Vagina (tissue), 2 donors: ENCODE results near the gene MAX. TPM values are rescaled to one million over a fixed set of nuclear protein-coding genes. Genes with fewer than 3 reads are reported as not detected.
A peak's percentile ranks its signal among the peaks of the same experiment; 100 is the strongest.

Experiments used
- DNase-seq, 2 donors: peaks; one replicate each; pipeline ENCODE4 v3.0.0-alpha.2; 2017; ENCODE audit errors: extremely low spot score in 2 of 2
- H3K27ac ChIP-seq: fragments of 200-600 bp; sonication (generic); one replicate; pipeline ENCODE4 v1.5.1; 2019
- H3K27me3 ChIP-seq: fragments of 200-600 bp; sonication (generic); one replicate; pipeline ENCODE4 v1.5.1; 2019
- H3K36me3 ChIP-seq, 2 donors: fragments of 200-600 bp; sonication (generic); one replicate each; pipeline ENCODE4 v1.5.1; 2017 to 2019
- H3K4me1 ChIP-seq: fragments of 200-600 bp; sonication (generic); one replicate; pipeline ENCODE4 v1.5.1; 2019
- H3K4me3 ChIP-seq, 2 donors: fragments of 200-600 bp; sonication (generic); 1 replicate in 1 of 2; 2 replicates in 1 of 2; pipeline ENCODE4 v1.5.1; 2016 to 2019
- H3K9me3 ChIP-seq: fragments of 200-600 bp; sonication (generic); one replicate; pipeline ENCODE4 v1.5.1; 2019
- POLR2A ChIP-seq, 2 donors: fragments of 450-650 bp; IDR thresholded peaks; one replicate each; pipeline ENCODE4 v1.6.1; 2017; ENCODE audit warnings: antibody characterized with exemption in 2 of 2, mild to moderate bottlenecking in 2 of 2, moderate library complexity in 2 of 2
- POLR2AphosphoS5 ChIP-seq, 2 donors: sonication (generic); formaldehyde crosslinking; IDR thresholded peaks; one replicate each; pipeline ENCODE4 v1.9.0; 2017; ENCODE audit warnings: antibody characterized with exemption in 2 of 2, mild to moderate bottlenecking in 2 of 2, low read depth in 1 of 2; ENCODE audit not compliant: insufficient read depth in 1 of 2
- intact Hi-C: fragments of 100-400 bp; cut with DNase I; formaldehyde crosslinking; loops from one replicate; pipeline ENCODE4 v1.15.1; 2023
- total RNA-seq: library from RNA; depleted of rRNA; stranded (reverse); fragments of >200 nt; gene quantifications from one replicate; pipeline ENCODE4 v1.2.3, GENCODE V29; 2016
- TF ChIP-seq, protein P1 (sequence below), 3 experiments: fragments of 450-650 bp in 2 of 3; fragments of 200-600 bp in 1 of 3; sonication (generic) in 1 of 3; IDR thresholded peaks; one replicate each; pipeline ENCODE4 v1.5.1; 2017 to 2019; ENCODE audit warnings: antibody characterized with exemption in 3 of 3, mild to moderate bottlenecking in 2 of 3, moderate library complexity in 2 of 3

MAX gene, protein sequence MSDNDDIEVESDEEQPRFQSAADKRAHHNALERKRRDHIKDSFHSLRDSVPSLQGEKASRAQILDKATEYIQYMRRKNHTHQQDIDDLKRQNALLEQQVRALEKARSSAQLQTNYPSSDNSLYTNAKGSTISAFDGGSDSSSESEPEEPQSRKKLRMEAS
- total RNA-seq, result 71.7 TPM

DNA sequence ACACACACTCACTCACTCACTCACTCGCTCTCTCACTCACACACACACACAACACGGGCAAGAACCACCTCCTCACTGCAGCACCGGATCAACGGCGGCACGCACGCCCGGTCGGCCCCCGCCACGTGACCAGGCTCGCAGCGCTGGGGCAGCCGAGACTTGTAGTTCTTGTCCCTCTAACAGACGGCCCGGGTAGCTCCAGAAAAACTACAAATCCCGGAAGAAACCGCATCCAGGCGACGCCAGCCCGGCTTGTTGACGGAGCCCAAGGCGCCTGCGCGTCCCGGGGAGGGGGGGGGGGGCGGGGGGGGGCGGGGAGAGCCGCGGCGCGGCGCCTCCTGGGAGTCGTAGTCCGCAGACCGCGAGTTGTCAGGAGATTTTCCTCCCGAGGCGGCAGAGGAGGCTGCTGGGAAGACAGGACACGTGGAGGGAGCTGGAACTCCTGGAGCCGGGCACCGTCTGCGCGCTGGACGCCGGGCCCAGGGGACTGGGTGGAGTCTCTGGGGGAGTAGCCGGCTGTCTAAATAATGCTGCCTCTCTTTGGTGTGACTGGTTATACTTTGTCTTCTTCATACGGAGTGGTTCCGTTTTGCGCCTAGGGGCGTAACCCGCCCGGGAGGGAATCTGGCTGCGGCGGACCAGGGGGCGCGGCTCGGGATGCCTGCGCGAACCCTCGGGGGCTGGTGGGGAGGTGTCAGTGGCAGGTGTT, at the start of gene MAX:
Gene MAX, minus strand, starts transcription at position 77 of the 709 bp plus-strand sequence. CDS start 178 bp downstream, outside the sequence.
- Histone ChIP-seq H3K27ac (peak within 1 kb of the TSS; percentile 92), H3K4me3 (peak within 1 kb of the TSS; percentile 76 to 85), H3K27me3 (no peaks in the 10 kb centered on the region), H3K36me3 (no peaks in the 10 kb centered on the region), H3K4me1 (peaks cover 45% of the 10 kb centered on the region), H3K9me3 (no peaks in the 10 kb centered on the region)
- intact Hi-C loops, result loop anchor here (10.0 kb wide), 1 partner anchor 52 kb away; no protein-coding TSS in a partner anchor
- TF ChIP-seq POLR2AphosphoS5 (IDR thresholded peaks at IDR 0.05; ENCODE audit: insufficient read depth in 1 of 2, low read depth in 1 of 2), result peak; percentile 73 to 79
- TF ChIP-seq, protein P1, sequence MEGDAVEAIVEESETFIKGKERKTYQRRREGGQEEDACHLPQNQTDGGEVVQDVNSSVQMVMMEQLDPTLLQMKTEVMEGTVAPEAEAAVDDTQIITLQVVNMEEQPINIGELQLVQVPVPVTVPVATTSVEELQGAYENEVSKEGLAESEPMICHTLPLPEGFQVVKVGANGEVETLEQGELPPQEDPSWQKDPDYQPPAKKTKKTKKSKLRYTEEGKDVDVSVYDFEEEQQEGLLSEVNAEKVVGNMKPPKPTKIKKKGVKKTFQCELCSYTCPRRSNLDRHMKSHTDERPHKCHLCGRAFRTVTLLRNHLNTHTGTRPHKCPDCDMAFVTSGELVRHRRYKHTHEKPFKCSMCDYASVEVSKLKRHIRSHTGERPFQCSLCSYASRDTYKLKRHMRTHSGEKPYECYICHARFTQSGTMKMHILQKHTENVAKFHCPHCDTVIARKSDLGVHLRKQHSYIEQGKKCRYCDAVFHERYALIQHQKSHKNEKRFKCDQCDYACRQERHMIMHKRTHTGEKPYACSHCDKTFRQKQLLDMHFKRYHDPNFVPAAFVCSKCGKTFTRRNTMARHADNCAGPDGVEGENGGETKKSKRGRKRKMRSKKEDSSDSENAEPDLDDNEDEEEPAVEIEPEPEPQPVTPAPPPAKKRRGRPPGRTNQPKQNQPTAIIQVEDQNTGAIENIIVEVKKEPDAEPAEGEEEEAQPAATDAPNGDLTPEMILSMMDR (IDR thresholded peaks at IDR 0.05), result no peak
- TF ChIP-seq POLR2A (IDR thresholded peaks at IDR 0.05), result peak in 1 of 2 donors; percentile 86
- peak; percentile 100 for DNase-seq

GRCh38 chr14:65151609-65151956, 49.3 kb upstream of the MAX start:
- no peak for DNase-seq
- H3K4me1 ChIP-seq, result peaks cover 11% of the 10 kb centered on the region
- intact Hi-C loops, result loop anchor here (10.0 kb wide), 2 partner anchors 47 to 803 kb away; partner anchors contain the start of gene MAX
- H3K36me3 ChIP-seq, result no peaks in the 10 kb centered on the region
- TF ChIP-seq POLR2AphosphoS5 (IDR thresholded peaks at IDR 0.05; ENCODE audit: insufficient read depth in 1 of 2, low read depth in 1 of 2) (peak in 1 of 2 donors; percentile 14), POLR2A (IDR thresholded peaks at IDR 0.05) (no peak)
- TF ChIP-seq, protein P1 (IDR thresholded peaks at IDR 0.05), result no peak
- no peak overlapping the region for H3K27ac ChIP-seq
- H3K9me3 ChIP-seq, result no peaks in the 10 kb centered on the region
- H3K27me3 ChIP-seq, result no peaks in the 10 kb centered on the region
- H3K4me3 ChIP-seq, result no peak overlapping the region

DNA sequence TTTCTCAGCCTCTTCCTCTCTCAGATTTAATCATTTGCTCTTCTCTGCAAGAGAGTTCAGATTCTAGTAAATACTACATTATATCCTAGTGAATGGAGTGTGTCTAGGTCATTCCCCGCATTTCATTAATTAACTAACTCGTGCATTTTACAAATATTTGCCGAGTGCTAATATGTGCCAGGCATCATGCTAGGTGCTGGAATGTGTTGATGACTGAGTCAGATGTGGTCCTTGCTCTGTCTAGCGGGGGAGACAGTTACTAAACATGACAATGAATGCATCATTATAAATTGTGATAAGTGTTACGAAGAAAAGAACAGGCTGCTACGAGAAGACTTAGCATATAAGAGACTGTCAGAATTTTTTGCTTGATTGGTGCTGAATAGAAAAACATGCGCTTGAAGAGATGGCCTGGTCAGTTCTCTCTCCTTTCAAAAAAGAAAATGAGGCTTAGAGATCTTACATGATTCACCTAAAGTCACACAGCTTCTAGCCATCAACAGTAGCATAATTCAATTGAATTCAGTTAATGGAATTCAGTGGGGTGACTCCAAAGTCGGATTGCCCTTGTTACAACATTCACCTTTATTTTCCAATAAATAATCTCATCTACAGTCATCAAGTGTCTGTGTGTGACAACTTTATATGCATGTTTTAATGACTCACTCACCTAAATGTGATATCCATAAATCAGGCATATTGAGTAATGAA, 48.7 kb upstream of the MAX start:
- H3K27me3 ChIP-seq, result no peaks in the 10 kb centered on the region
- TF ChIP-seq, protein P1 (IDR thresholded peaks at IDR 0.05), result no peak
- H3K9me3 ChIP-seq, result no peaks in the 10 kb centered on the region
- intact Hi-C loops, result loop anchor here (10.0 kb wide), 2 partner anchors 46 to 804 kb away; partner anchors contain the start of gene MAX
- no peaks in the 10 kb centered on the region for H3K36me3 ChIP-seq
- no peak overlapping the region for H3K4me3 ChIP-seq
- H3K4me1 ChIP-seq, result peaks cover 6% of the 10 kb centered on the region
- no peak overlapping the region for H3K27ac ChIP-seq
- no peak for DNase-seq

DNA sequence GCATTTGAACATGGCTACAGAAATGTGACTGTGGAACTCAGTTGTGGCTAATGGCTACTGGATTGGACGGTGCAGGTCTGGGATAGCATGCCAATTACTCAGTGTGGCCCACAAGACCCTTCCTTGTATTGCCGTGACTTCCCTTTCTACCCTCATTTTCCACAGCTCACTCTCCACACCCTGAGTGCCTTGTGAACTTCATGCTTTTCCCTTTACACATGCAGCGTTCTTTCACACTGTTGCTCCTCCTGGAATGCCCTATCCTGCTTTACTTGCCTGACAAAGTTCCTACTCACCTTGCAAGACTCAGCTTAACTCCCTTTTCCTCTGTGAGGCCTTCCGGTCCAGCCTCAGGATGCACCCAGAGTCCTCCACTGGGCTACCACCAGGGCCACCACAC, 46.8 kb upstream of the MAX start:
- H3K36me3 ChIP-seq, result no peaks in the 10 kb centered on the region
- no peaks in the 10 kb centered on the region for H3K27me3 ChIP-seq
- no peak overlapping the region for H3K27ac ChIP-seq
- TF ChIP-seq, protein P1 (IDR thresholded peaks at IDR 0.05), result no peak
- no peak for TF ChIP-seq POLR2A (IDR thresholded peaks at IDR 0.05)
- peaks cover 6% of the 10 kb centered on the region for H3K4me1 ChIP-seq
- intact Hi-C loops, result no loop called here
- H3K9me3 ChIP-seq, result no peaks in the 10 kb centered on the region
- no peak for DNase-seq
- no peak overlapping the region for H3K4me3 ChIP-seq
